ENCODE measurements around the gene SAMD4A. TPM values are rescaled to one million over a fixed set of nuclear protein-coding genes. Genes with fewer than 3 reads are reported as not detected.

The SAMD4A gene
- total and polyA plus RNA-seq, 2 donors (not counting 1 experiment from before 2014, with no cell fraction given) = 9.3 to 39.8 TPM

GRCh38 chr14:54565785-54566409 lies 1.0 kb upstream of the SAMD4A start:
- Histone ChIP-seq H3K4me1 (ENCODE audit: control insufficient read depth, extremely low read depth, insufficient read depth, low read length) (peaks cover 6% of the 10 kb centered on the region), H3K27me3 (ENCODE audit: control insufficient read depth, insufficient read depth, low read length) (no peaks in the 10 kb centered on the region), H3K79me2 (ENCODE audit: control insufficient read depth, insufficient read depth, low read length) (peaks cover 43% of the 10 kb centered on the region), H3K4me2 (ENCODE audit: extremely low read depth, insufficient read depth, low read length) (peak overlapping the region; percentile 91), H3K4me3 (replicated peaks in 1 of 4; ENCODE audit: control extremely low read depth in 1 of 4, insufficient read depth in 1 of 4, low read depth in 3 of 4, low read length in 4 of 4) (peak overlapping the region; percentile 57 to 83 (median 74)), H4K20me1 (ENCODE audit: control insufficient read depth, extremely low read depth, insufficient read depth, low read length) (no peaks in the 10 kb centered on the region), H3K9me3 (ENCODE audit: control insufficient read depth, insufficient read depth, low read depth, low read length) (no peaks in the 10 kb centered on the region), H2AFZ (ENCODE audit: low read length) (no peak overlapping the region), H3K9ac (ENCODE audit: insufficient read depth, low read length) (peak overlapping the region; percentile 98), H3K27ac (ENCODE audit: insufficient read depth, low read length) (peak overlapping the region; percentile 95), H3K36me3 (ENCODE audit: control insufficient read depth, insufficient read depth, low read length) (no peaks in the 10 kb centered on the region)
- TF ChIP-seq EZH2 (IDR thresholded peaks at IDR 0.05; ENCODE audit: low read length, missing control alignments) (no peak), CTCF (conservative IDR thresholded peaks at IDR 0.05 in 1 of 2, IDR thresholded peaks at IDR 0.05 in 1 of 2; ENCODE audit: low read depth in 1 of 2, low read length in 2 of 2) (no peak)
- DNase-seq (ENCODE audit: low read depth in 2 of 2) = peak; percentile 90

DNA sequence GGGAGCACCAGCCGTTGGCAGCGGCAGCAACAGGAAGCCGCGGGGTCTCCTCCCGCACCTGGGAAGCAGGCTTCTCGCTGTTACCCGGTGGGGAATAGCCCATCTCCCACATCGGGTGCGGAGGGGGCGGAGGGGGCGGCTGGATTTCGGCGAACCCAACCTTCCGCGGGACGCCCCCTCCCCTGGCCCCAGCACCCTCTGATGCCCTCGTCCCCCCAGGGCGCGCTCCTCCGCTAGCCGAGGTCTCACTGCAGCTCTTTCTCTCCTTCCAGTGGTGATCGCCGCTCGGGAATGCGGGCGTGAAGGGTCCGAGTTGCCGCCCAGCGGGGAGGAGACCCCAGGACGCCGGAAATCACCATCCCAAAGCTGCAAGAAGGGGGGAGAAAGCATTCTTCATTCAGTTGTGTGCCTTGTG lies 303 bp downstream of the SAMD4A start:
- H2AFZ ChIP-seq (ENCODE audit: low read length) = no peak overlapping the region
- H3K27me3 ChIP-seq (ENCODE audit: control insufficient read depth, insufficient read depth, low read length) = no peaks in the 10 kb centered on the region
- H3K36me3 ChIP-seq (ENCODE audit: control insufficient read depth, insufficient read depth, low read length) = peaks cover 2% of the 10 kb centered on the region
- peaks cover 14% of the 10 kb centered on the region for H3K4me1 ChIP-seq (ENCODE audit: control insufficient read depth, extremely low read depth, insufficient read depth, low read length)
- peak overlapping the region; percentile 40 for H3K4me2 ChIP-seq (ENCODE audit: extremely low read depth, insufficient read depth, low read length)
- H4K20me1 ChIP-seq (ENCODE audit: control insufficient read depth, extremely low read depth, insufficient read depth, low read length) = no peaks in the 10 kb centered on the region
- H3K9ac ChIP-seq (ENCODE audit: insufficient read depth, low read length) = peak overlapping the region; percentile 98
- DNase-seq (ENCODE audit: low read depth in 2 of 2) = peak in 1 of 2 donors; percentile 43
- peaks cover 56% of the 10 kb centered on the region for H3K79me2 ChIP-seq (ENCODE audit: control insufficient read depth, insufficient read depth, low read length)
- H3K27ac ChIP-seq (ENCODE audit: insufficient read depth, low read length) = peak overlapping the region; percentile 95
- no peak for TF ChIP-seq EZH2 (IDR thresholded peaks at IDR 0.05; ENCODE audit: low read length, missing control alignments)
- TF ChIP-seq CTCF (conservative IDR thresholded peaks at IDR 0.05 in 1 of 2, IDR thresholded peaks at IDR 0.05 in 1 of 2; ENCODE audit: low read depth in 1 of 2, low read length in 2 of 2) = no peak
- H3K4me3 ChIP-seq (replicated peaks in 1 of 4; ENCODE audit: control extremely low read depth in 1 of 4, insufficient read depth in 1 of 4, low read depth in 3 of 4, low read length in 4 of 4) = peak overlapping the region; percentile 70 to 88 (median 80)
- no peaks in the 10 kb centered on the region for H3K9me3 ChIP-seq (ENCODE audit: control insufficient read depth, insufficient read depth, low read depth, low read length)

- H3K4me3 ChIP-seq (replicated peaks in 1 of 4; ENCODE audit: control extremely low read depth in 1 of 4, insufficient read depth in 1 of 4, low read depth in 3 of 4, low read length in 4 of 4) = peak overlapping the region; percentile 70 to 88 (median 80)
- no peaks in the 10 kb centered on the region for H4K20me1 ChIP-seq (ENCODE audit: control insufficient read depth, extremely low read depth, insufficient read depth, low read length)
- peak overlapping the region; percentile 95 for H3K27ac ChIP-seq (ENCODE audit: insufficient read depth, low read length)
- peaks cover 14% of the 10 kb centered on the region for H3K4me1 ChIP-seq (ENCODE audit: control insufficient read depth, extremely low read depth, insufficient read depth, low read length)
- H3K27me3 ChIP-seq (ENCODE audit: control insufficient read depth, insufficient read depth, low read length) = no peaks in the 10 kb centered on the region
- peaks cover 63% of the 10 kb centered on the region for H3K79me2 ChIP-seq (ENCODE audit: control insufficient read depth, insufficient read depth, low read length)
- peak overlapping the region; percentile 44 for H3K4me2 ChIP-seq (ENCODE audit: extremely low read depth, insufficient read depth, low read length)
- peak overlapping the region; percentile 98 for H3K9ac ChIP-seq (ENCODE audit: insufficient read depth, low read length)
- H3K36me3 ChIP-seq (ENCODE audit: control insufficient read depth, insufficient read depth, low read length) = peaks cover 2% of the 10 kb centered on the region
- TF ChIP-seq EZH2 (IDR thresholded peaks at IDR 0.05; ENCODE audit: low read length, missing control alignments) = no peak
- TF ChIP-seq CTCF (conservative IDR thresholded peaks at IDR 0.05 in 1 of 2, IDR thresholded peaks at IDR 0.05 in 1 of 2; ENCODE audit: low read depth in 1 of 2, low read length in 2 of 2) = no peak
- H3K9me3 ChIP-seq (ENCODE audit: control insufficient read depth, insufficient read depth, low read depth, low read length) = no peaks in the 10 kb centered on the region
- no peak overlapping the region for H2AFZ ChIP-seq (ENCODE audit: low read length)
- DNase-seq (ENCODE audit: low read depth in 2 of 2) = peak; percentile 54 to 71
These were observed 972 bp downstream of the SAMD4A start for GRCh38 chr14:54567639-54568561.

Data from fibroblast of lung (primary cell).